Body of pancreas (tissue), 4 donors: Measurements from ENCODE around the gene IFNGR2.

Source experiments
- POLR2A ChIP-seq, 3 donors: fragments of 450-650 bp; IDR thresholded peaks; one replicate each; pipeline ENCODE4 v1.6.1; 2016; ENCODE audit warnings: antibody characterized with exemption in 3 of 3, mild to moderate bottlenecking in 2 of 3
- TF ChIP-seq, protein P1 (sequence below), 7 experiments: fragments of 450-650 bp in 4 of 7; fragments of 200-600 bp in 3 of 7; sonication (generic) in 3 of 7; IDR thresholded peaks; one replicate each; pipeline ENCODE4 v1.5.1; 2016 to 2019; ENCODE audit warnings: antibody characterized with exemption in 7 of 7

GRCh38 chr21:33375101-33375644 is 28.0 kb upstream of the IFNGR2 start:
- no peak for TF ChIP-seq POLR2A (IDR thresholded peaks at IDR 0.05)
- TF ChIP-seq, protein P1, sequence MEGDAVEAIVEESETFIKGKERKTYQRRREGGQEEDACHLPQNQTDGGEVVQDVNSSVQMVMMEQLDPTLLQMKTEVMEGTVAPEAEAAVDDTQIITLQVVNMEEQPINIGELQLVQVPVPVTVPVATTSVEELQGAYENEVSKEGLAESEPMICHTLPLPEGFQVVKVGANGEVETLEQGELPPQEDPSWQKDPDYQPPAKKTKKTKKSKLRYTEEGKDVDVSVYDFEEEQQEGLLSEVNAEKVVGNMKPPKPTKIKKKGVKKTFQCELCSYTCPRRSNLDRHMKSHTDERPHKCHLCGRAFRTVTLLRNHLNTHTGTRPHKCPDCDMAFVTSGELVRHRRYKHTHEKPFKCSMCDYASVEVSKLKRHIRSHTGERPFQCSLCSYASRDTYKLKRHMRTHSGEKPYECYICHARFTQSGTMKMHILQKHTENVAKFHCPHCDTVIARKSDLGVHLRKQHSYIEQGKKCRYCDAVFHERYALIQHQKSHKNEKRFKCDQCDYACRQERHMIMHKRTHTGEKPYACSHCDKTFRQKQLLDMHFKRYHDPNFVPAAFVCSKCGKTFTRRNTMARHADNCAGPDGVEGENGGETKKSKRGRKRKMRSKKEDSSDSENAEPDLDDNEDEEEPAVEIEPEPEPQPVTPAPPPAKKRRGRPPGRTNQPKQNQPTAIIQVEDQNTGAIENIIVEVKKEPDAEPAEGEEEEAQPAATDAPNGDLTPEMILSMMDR (IDR thresholded peaks at IDR 0.05) = no peak
